ENCODE measurements around the gene FAS.

DNA sequence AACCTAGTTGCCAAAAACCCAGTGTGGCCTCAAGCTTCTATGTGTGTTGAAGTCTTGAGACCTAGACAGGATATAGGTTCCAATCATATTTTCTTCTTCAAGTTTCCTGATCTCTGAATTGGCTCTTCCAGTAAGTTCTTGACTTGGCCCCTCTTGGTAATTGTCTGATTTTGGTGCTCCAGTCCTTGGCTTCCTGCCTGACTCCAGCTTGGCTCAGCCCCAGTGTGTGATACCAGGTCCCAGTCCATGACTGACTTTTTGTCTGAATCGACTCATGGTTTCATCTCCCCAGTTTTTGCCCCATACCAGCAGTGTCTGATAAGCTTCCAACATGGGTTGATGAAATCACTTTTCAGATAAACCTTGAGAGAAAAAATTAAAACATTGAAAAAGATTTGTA is 72.3 kb downstream of the FAS start:
- TF ChIP-seq, protein P1, sequence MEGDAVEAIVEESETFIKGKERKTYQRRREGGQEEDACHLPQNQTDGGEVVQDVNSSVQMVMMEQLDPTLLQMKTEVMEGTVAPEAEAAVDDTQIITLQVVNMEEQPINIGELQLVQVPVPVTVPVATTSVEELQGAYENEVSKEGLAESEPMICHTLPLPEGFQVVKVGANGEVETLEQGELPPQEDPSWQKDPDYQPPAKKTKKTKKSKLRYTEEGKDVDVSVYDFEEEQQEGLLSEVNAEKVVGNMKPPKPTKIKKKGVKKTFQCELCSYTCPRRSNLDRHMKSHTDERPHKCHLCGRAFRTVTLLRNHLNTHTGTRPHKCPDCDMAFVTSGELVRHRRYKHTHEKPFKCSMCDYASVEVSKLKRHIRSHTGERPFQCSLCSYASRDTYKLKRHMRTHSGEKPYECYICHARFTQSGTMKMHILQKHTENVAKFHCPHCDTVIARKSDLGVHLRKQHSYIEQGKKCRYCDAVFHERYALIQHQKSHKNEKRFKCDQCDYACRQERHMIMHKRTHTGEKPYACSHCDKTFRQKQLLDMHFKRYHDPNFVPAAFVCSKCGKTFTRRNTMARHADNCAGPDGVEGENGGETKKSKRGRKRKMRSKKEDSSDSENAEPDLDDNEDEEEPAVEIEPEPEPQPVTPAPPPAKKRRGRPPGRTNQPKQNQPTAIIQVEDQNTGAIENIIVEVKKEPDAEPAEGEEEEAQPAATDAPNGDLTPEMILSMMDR (IDR thresholded peaks at IDR 0.05), result no peak
- no peak for TF ChIP-seq EZH2 (IDR thresholded peaks at IDR 0.05; ENCODE audit: borderline replicate concordance, insufficient read depth, low read depth, low read length, poor library complexity, severe bottlenecking)

Data from B cell (primary cell).